Keratinocyte (primary cell): ENCODE data around the gene OTOR. TPM values are rescaled to one million over a fixed set of nuclear protein-coding genes. Genes with fewer than 3 reads are reported as not detected.

ENCODE experiments used
- DNase-seq: peaks from one replicate; pipeline ENCODE4 v3.0.0-alpha.2; 2011; ENCODE audit warnings: low read depth, missing footprints, low spot score
- FAIRE-seq: peaks from 2 replicates; lab custom pipeline; 2011; peaks lifted over from hg19 to GRCh38; lab: Jason Lieb, UNC
- H2AFZ ChIP-seq: 2 replicates; pipeline ENCODE4 v1.6.0; 2012; ENCODE audit warnings: low read length, control low read depth, inconsistent platforms; ENCODE audit not compliant: control insufficient read depth
- H3K27ac ChIP-seq: 2 replicates; pipeline ENCODE4 v1.5.1; 2011; ENCODE audit warnings: low read length; ENCODE audit not compliant: control insufficient read depth, insufficient read depth
- H3K27me3 ChIP-seq: 3 replicates; pipeline ENCODE4 v1.6.0; 2011; ENCODE audit warnings: low read length; ENCODE audit not compliant: control insufficient read depth, insufficient read depth; ENCODE audit errors: extremely low read depth
- H3K36me3 ChIP-seq, 2 experiments: 2 replicates in 1 of 2; 3 replicates in 1 of 2; pipeline ENCODE4 v1.5.1; 2011; ENCODE audit warnings: low read length in 2 of 2, mild to moderate bottlenecking in 1 of 2; ENCODE audit not compliant: control insufficient read depth in 2 of 2, insufficient read depth in 2 of 2; ENCODE audit errors: extremely low read depth in 1 of 2
- H3K4me1 ChIP-seq: 3 replicates; pipeline ENCODE4 v1.5.1; 2011; ENCODE audit warnings: low read length; ENCODE audit not compliant: control insufficient read depth, insufficient read depth; ENCODE audit errors: extremely low read depth
- H3K4me2 ChIP-seq: 3 replicates; pipeline ENCODE4 v1.6.0; 2011; ENCODE audit warnings: low read depth, low read length; ENCODE audit not compliant: control insufficient read depth, insufficient read depth; ENCODE audit errors: extremely low read depth
- H3K4me3 ChIP-seq, 3 experiments: fragments of 200-600 bp in 1 of 3; sonication (generic) in 1 of 3; 2 replicates in 2 of 3; 3 replicates in 1 of 3; pipeline ENCODE4 v1.5.1; 2011 to 2016; ENCODE audit warnings: low read length in 3 of 3, mild to moderate bottlenecking in 3 of 3, control low read depth in 2 of 3, inconsistent platforms in 1 of 3, low read depth in 1 of 3, mixed read lengths in 1 of 3, mixed run types in 1 of 3, moderate library complexity in 1 of 3; ENCODE audit not compliant: control insufficient read depth in 2 of 3, insufficient read depth in 2 of 3; ENCODE audit errors: extremely low read depth in 1 of 3
- H3K79me2 ChIP-seq: 2 replicates; pipeline ENCODE4 v1.6.0; 2012; ENCODE audit warnings: low read length; ENCODE audit not compliant: control insufficient read depth, insufficient read depth
- H3K9ac ChIP-seq: 3 replicates; pipeline ENCODE4 v1.6.0; 2011; ENCODE audit warnings: low read length; ENCODE audit not compliant: control insufficient read depth, insufficient read depth; ENCODE audit errors: extremely low read depth
- H3K9me1 ChIP-seq: 3 replicates; pipeline ENCODE4 v1.6.0; 2011; ENCODE audit warnings: low read length; ENCODE audit not compliant: control insufficient read depth, insufficient read depth; ENCODE audit errors: extremely low read depth
- H3K9me3 ChIP-seq: 2 replicates; pipeline ENCODE4 v1.5.1; 2012; ENCODE audit warnings: low read depth, low read length; ENCODE audit not compliant: control insufficient read depth
- H4K20me1 ChIP-seq: 3 replicates; pipeline ENCODE4 v1.6.0; 2011; ENCODE audit warnings: low read length; ENCODE audit not compliant: control insufficient read depth, insufficient read depth; ENCODE audit errors: extremely low read depth
- CTCF ChIP-seq, 3 experiments: IDR thresholded peaks in 1 of 3; conservative IDR thresholded peaks in 1 of 3; optimal IDR thresholded peaks in 1 of 3; 2 replicates in 2 of 3; 3 replicates in 1 of 3; pipeline versions ENCODE3 to v1.5.1; 2011; ENCODE audit warnings: low read length in 3 of 3, mild to moderate bottlenecking in 3 of 3, moderate library complexity in 2 of 3, control low read depth in 1 of 3, inconsistent platforms in 1 of 3; ENCODE audit not compliant: insufficient read depth in 2 of 3; ENCODE audit errors: extremely low read depth in 1 of 3
- EZH2 ChIP-seq: IDR thresholded peaks from one replicate; pipeline ENCODE4 v1.6.1; 2012; ENCODE audit warnings: inconsistent platforms, mild to moderate bottlenecking, low read length, moderate library complexity
- dilution Hi-C: fragments of 300-500 bp; cut with MboI; formaldehyde crosslinking; loops from one replicate; pipeline ENCODE4 v1.7.0; 2020; ENCODE audit warnings: low sequenced_read_pairs; ENCODE audit not compliant: extremely low pct_ligation_motif_present
- polyA plus RNA-seq, 5 experiments: library from polyadenylated mRNA; depleted of rRNA in 3 of 5; stranded (reverse) in 3 of 5; stranded (forward) in 1 of 5; unstranded in 1 of 5; fragments of >200 nt; gene quantifications; 1 replicate in 1 of 5; 2 replicates in 3 of 5; 3 replicates in 1 of 5; pipeline versions ENCODE4 v1.2.1 to v1.2.3, GENCODE V29; 2011 to 2012; ENCODE audit warnings: missing spikeins in 2 of 5, low read depth in 1 of 5, low replicate concordance in 1 of 5

The OTOR gene
- polyA plus RNA-seq, 1 donor (not counting 4 experiments of a cell fraction or from before 2014, with no cell fraction given) = not detected

GRCh38 chr20:16745204-16745603 is 3.0 kb upstream of the OTOR start:
- no peaks in the 10 kb centered on the region for H3K4me1 ChIP-seq
- no peak overlapping the region for H2AFZ ChIP-seq
- no peak overlapping the region for H3K27ac ChIP-seq
- H3K27me3 ChIP-seq = no peaks in the 10 kb centered on the region
- no peak overlapping the region for H3K4me2 ChIP-seq
- no peak for TF ChIP-seq EZH2
- no peak for TF ChIP-seq CTCF (optimal IDR thresholded peaks at IDR 0.05 in 1 of 3, IDR thresholded peaks at IDR 0.05 in 1 of 3, conservative IDR thresholded peaks at IDR 0.05 in 1 of 3; ENCODE audit: extremely low read depth in 1 of 3, insufficient read depth in 2 of 3, low read length in 3 of 3)
- no peaks in the 10 kb centered on the region for H3K79me2 ChIP-seq
- DNase-seq = no peak
- FAIRE-seq = no peak
- no peaks in the 10 kb centered on the region for H3K9me3 ChIP-seq
- no peak overlapping the region for H3K9ac ChIP-seq
- H3K4me3 ChIP-seq = no peak overlapping the region
- dilution Hi-C loops = no loop called here
- H3K9me1 ChIP-seq = no peaks in the 10 kb centered on the region
- H3K36me3 ChIP-seq = peaks cover 0 to 1% of the 10 kb centered on the region in 2 experiments
- H4K20me1 ChIP-seq = no peaks in the 10 kb centered on the region

GRCh38 chr20:16747291-16747811 is 807 bp upstream of the OTOR start:
- H4K20me1 ChIP-seq = no peaks in the 10 kb centered on the region
- no peak overlapping the region for H2AFZ ChIP-seq
- no peak overlapping the region for H3K4me3 ChIP-seq
- TF ChIP-seq CTCF (optimal IDR thresholded peaks at IDR 0.05 in 1 of 3, IDR thresholded peaks at IDR 0.05 in 1 of 3, conservative IDR thresholded peaks at IDR 0.05 in 1 of 3; ENCODE audit: extremely low read depth in 1 of 3, insufficient read depth in 2 of 3, low read length in 3 of 3) (peak in 2 of 3 experiments; percentile 2 to 18), EZH2 (no peak)
- no peak for DNase-seq
- no peak overlapping the region for H3K9ac ChIP-seq
- H3K36me3 ChIP-seq = no peaks in the 10 kb centered on the region
- H3K9me3 ChIP-seq = no peaks in the 10 kb centered on the region
- dilution Hi-C loops = no loop called here
- H3K9me1 ChIP-seq = no peaks in the 10 kb centered on the region
- no peak overlapping the region for H3K27ac ChIP-seq
- FAIRE-seq = no peak
- H3K79me2 ChIP-seq = no peaks in the 10 kb centered on the region
- no peaks in the 10 kb centered on the region for H3K4me1 ChIP-seq
- H3K4me2 ChIP-seq = no peak overlapping the region
- H3K27me3 ChIP-seq = no peaks in the 10 kb centered on the region
